HG02938 (cell line): Measurements from ENCODE around the gene WNT3A.

ENCODE experiments used
- ATAC-seq: cut with Tn5 transposase; IDR thresholded peaks from one replicate; pipeline ENCODE4 v1.9.1; 2021; ENCODE audit warnings: mild to moderate bottlenecking, moderate library complexity; ENCODE audit not compliant: unreplicated experiment

WNT3A gene

DNA sequence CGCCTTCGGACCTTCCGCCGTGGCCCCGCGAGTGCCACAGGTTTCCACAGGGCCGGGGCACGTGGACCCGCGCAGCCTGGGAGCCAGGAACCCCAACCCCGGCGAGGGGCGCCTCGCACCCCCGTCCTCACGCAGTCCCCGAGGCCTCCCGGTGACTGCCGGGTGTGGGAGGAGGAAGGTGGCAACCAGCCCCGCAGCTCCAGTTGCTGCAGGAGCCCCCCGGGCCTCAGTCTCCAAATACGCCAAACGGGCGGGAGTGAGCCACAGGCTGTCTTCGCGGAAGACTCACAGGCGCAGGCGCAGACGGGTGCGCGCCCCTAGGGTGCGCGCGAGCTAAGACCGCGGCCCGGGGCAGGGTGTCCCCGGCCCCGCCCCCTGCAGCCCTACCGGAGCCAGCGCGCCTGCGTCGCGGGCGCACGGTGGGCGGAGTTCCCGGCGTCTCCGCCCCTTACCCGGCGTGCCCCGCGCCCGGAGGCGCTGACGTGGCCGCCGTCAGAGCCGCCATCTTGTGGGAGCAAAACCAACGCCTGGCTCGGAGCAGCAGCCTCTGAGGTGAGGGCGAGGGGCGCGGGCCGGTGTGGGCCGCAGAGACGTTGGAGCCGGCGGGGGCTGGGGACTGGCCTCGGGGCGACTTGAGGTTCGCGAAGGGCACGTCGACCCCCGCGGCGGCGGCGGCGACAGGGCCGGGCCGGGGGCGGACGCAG lies 75.6 kb downstream of the WNT3A start, which contains the start of gene ARF1:
ARF1 (plus strand) TSS at position 495 of the 704 bp plus-strand sequence. CDS start 14,407 bp downstream, outside the sequence.
- ATAC-seq, result peak; percentile 66

DNA sequence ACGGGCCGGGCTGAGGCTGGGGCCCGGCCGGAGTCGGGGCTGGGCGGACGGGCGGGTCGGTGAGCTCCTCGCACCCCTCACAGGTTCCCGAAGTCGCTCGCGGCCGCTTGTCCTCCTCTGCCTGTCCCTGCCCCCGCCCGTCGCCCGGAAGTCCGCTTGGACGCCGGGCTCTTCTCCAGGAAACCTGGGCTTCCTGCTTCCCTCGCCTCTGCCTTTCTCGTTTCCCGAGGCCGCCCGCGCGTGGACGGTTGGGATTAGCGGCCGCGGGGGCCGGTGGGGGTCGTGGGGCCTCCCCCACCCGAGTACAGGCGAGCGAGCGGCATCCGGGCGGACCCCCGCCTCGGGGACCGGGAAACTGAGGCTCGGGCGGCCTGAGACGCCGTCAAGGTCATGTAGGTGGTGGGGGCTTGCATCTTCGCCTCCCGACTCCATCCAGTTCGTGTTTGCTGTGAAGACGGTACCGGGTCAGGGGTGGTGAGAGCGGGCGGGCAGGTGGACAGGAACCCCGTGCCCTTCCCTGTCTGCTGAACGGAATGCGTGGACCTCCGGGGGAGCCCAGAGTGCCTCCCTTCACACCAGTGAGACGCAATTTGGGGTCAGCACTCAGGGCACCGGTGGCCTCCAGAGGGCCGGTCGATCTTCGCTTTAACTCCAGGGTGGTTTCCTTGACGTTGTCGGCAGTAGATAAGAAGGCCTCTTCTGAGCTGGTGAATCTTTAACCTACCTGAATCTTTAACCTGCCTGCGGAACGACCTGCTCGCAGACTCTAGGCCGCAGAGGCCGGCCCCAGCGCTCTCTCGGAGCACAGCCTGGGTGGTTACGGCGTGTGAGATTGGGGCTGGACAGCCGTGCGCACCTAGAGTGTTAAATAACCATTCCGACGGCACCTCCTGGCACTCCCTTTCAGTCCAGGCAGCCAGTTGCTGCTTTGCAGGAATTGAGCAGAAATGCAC lies 76.4 kb downstream of the WNT3A start:
- peak; percentile 16 for ATAC-seq

DNA sequence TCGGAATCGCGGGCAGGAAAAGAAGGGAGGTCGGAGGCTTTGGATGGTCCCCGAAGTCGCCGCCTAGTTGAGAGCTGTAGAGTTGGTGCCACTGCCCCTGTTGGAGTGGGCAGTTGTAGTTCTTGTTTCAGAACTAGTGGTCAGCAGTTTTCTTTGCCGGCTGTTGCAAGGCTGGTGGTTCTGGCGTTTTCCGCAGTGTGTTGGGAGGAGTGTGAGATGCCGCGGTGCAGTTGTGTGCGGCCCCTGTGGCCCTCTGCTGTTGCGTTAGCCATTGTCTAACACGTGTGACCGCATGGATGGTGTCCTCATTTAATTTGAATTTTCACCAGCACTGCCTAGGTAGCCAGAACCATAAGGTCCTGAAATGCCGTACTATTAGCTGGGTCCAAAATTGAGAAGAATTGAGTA lies 77.1 kb downstream of the WNT3A start:
- no peak for ATAC-seq

DNA sequence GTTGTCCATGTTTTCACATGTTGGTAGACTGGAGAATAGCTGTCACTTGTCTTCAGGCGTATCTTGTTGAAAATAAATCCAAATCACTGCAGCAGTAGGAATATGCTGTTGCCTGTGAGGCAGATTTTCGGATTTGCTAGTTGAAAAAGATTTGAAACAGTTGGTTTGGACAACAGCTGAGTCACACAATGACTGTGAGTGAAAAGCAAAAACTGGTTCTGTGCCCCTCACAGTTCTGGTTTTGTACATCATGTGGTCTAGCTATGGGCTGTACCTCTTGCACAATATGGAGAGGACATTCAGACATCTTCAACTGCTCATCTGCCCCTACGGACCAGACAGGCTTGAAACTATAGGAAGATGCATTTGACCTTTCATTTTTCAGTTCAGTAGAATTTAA lies 77.5 kb downstream of the WNT3A start:
- no peak for ATAC-seq

DNA sequence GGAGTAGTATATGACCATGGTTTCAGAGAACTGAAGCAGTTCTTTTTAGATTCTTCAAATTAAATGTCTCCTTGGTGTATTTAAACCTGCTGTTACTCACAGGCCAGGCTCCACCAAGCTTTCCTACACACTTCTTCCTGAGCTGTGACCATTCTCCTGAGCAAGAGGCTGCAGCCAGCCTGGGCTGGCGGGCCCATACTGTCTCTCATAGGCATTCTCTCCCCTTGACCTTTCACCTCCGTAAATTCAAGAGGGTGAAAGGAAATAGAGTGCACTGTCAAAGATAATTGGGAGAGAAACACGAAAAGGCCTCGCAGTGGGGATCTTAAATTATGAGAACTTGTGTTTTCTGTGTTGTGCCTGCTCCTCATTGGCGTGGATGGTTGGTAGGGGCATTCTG lies 78.0 kb downstream of the WNT3A start:
- no peak for ATAC-seq

DNA sequence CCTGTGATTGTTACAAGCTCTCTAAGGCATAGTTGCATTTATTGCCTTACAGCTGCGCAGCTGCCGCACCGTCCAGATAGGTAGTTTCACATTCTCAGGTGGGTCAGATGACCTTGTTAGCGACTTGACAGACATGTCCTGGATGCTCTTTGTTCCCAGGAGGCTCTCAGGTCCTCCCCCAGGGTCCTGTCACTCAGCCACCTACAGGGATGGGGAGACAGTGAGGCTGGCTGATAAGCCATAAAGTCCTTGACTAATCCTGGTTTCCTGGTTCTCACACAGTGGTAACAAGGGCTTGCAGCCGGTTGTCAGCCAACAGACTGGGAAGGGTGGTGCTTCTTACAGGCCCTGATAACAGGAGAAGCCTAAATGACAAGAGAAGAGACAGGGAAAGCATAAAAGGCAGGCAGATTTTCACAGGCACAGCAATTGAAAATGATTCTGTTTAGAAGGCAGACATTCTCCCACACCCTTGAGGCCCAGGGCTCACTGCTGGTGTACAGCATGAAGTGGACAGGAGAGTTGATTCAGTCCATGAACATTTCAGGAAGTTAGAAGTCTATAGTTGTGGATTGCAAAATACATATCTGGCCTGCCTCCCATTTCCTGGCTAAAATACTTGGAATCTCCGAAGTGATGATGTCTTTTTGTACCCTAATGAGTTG lies 78.6 kb downstream of the WNT3A start:
- no peak for ATAC-seq

DNA sequence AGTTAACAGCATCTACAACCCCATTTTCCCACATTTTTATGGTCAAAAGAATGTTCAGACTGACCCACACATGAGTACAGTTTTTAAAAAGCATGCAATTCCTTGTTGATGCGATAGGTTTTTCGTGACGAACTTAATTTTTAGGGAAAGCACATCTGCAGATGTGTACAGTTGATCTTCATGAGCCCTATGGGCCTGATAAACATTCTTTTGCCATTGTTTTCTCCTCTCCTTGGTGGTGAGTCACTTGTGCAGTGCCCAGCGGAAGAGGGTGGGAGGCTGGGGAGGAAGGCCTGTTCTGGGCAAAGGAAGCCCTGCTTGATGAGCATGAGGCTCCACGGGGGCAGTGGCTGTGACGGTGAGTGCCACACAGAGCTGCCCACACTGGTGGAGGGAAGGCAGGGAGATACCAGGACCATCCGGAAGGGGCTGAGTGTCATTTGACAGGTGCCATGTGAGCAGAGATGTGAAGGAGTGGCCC lies 81.0 kb downstream of the WNT3A start:
- no peak for ATAC-seq

DNA sequence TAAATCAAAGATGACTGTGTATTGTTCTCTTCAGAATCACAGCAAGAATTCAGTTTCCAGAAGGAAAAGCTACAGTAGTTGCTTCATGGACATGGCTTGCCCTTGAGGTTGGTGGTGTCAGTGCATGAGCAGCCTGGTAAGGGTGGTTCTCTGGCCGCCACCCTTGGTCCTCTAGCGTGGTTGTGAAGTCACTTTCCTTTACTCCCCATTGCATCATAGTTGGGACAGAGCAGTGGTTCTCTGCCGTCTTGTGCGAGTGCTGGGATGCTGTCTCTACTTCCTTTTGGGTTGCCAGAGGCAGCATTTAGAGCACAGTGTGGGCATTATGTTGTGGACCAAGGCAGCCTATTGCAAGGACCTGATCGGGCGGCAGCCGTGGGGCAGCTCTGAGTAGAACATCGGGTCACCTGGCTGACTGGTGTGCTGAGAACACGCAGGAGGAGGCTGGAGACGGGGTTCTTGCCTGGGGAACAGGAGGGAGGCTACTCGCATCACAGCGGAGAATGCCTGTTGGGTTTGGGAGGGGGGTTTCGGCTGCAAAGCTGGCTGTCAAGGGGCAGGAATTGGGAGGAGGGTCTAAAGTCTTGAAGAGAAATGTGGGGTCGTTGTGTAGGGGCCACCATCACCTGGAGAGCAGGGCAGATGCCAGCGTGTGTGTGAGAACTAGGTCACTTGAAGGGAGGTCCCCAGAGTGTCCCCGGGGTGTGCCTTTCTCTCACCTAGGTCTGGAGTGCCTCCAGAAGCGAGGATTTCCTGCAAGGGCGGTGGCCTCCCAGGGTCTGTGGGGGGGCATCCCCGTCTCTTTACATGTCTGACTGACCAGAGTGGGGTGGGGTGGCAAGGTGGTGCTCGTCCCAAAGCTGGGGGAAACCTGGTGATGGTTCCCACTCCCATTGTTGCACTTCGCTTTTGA lies 82.0 kb downstream of the WNT3A start:
- no peak for ATAC-seq

DNA sequence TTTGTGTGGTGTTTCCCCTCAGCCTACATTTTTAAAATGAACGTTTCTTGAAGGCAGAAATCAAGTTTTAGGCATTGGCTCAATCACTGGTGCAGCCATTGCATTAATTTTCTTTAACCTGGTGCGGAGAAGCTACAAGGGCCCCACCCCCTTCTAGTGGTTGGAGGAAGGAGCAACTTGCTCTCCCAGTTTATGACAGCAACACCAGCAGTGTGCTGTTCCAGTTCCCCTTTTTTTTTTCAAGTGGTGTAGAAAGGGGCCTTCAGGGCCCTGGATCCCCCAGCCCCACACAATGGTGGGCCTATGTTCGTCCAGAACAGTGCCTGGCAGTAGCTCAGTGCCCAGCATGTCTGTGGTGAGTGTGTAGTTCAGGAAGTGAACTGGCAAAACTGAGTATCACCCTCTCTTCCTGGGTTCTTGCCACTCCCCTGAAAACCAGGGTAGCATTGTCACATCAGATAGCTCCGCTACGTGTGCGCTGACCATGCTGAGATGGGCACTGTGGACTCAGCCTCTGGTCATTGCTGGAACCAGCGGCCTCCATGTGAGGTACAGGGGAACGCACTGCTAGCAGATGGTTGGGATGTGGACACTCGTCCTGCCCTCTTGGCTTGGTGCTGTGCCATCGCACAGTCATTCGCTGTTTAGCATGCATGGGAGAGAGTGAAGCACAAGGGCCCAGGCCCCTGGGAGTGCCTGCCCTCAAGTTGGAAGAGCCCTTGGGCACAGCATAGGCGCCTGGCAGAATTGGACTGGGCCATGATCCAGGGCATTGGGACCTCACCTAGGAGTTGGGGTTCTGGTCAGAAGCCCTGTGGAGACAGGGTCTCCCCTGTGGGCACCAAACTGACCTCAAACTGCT lies 83.0 kb downstream of the WNT3A start:
- ATAC-seq, result no peak

DNA sequence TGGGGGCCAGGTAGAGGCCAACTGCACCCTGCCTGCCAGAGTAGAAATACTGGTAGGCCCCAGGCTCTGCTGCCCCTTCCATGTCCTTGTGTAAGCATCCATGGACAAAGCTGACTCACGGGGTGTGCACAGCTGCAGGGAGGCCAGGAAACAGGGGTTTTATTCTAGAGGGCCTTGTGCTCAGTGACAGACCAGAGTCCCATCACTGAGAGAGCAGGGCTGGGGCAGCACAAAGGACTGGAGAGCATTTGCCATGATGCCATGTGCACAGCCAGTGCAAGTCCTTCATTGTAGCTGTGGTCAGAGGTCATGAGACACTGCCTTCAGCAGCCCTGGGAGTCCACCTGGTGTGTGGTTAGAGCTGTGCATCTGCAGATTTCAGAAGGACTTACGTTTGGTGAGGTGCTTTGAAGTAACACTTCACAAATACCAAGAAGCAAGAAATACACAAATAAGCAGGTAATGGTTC lies 83.8 kb downstream of the WNT3A start:
- ATAC-seq, result no peak

DNA sequence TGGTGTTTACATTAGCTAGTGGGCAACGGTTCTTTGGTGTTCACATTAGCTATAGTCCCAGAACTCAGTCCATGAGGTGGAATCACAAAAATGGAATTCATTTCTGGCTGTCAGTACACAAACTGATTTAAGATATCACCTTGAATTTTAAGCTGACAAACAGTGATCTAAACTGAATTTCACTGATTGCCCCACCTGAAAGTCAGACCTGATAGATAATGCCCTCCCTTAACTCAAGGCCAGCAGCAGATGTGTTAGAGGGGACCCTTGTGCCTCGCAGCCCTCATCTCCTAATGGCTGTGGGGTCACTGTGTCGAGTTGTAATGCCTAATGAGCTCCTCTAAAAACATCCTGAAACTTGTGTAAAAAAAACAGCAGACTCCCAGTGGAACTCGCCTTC lies 84.3 kb downstream of the WNT3A start:
- no peak for ATAC-seq

DNA sequence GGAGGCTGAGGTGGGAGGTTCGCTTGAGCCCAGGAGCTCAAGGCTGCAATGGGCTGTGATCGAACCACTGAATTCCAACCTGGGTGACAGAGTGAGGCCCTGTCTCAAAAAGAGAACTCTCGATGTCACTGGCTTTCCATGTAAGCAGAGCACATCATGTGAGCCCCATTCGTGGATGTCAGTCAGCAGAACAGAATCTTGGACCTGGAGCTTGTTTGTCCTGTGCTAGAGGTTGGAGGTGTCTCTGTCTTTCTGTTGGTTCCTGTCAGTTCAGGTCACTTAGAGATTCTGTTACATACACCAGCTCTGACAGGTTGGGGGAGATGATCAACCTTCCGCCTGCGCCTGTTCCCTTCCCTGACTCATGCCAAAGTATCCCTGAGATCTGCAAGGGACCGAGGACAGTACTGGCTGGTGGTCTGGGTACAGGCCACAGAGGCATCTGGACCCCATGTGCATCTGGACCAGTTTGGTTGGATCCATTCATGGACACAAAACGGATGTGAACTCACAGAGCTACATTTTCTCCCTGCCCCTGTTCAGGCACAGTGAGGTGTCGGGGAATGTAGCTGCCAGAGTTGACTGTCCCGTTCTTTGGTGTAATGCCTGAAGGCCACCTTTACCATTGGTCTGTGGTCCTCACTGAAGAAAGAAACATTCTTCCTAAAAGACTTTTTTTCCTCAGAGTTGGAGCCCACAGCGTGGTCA lies 85.7 kb downstream of the WNT3A start:
- ATAC-seq, result no peak

DNA sequence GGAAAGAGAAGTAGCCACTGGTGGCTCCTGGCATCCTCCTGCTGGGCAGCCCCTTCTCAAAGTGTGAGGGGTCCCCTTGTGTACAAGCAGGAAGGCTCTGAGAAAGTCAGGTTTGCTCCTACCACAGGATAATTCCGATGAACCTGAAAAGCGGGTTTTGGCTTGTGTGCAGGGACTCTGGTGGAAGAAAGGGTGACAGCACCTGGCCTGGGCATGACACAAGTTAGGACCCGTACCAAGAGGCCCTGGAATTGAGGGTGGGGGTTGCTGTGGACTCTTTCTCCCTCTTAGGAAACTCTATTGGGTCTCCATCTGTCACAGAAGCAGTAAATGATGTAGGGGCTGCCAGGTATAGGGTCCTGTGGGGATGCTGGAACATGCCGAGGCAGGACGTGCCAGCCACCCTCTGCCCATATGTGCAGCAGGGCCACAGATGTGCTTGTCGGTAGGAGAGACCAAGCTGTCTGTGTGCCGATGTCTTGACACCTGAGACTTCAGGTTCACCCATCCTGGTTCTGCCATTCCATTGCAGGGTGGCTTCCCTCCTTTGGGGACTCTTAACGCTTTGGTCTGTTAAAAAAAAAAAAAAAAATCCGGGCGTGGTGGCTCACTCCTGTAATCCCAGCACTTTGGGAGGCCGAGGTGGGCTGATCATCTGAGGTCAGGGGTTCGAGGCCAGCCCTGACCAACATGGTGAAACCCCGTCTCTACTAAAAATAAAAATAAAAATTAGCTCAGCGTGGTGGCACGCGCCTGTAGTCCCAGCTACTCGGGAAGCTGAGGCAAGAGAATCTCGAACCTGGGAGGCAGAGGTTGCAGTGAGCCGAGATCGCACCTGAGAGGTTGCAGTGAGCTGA lies 86.5 kb downstream of the WNT3A start:
- no peak for ATAC-seq

DNA sequence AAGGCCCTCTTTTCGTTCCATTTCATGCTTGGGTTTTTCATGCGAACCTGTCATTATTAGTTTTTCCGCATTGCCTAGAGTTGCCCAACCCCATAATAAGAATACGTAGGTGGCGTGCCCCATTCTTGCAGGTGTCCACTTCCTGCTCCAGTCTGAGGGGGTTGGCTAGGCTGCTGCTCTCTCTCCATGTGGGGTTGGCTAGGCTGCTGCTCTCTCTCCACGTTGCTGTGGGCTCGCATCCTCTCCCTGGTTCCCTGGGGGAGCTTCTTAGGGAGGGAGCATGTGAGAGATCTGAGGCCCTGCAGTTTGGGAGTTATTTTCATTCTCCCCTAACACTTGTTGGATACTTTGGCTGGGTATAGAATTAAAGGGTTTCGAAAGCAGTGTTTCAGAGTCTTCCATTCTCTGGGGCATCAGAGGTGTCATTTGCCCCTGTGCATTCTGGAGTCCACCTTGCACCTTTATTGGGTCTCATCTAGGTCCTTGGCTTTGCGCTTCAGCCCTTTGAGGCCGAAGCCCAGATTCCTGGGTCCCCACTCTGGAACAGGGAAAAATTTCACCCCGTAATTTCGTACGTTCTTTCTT lies 87.7 kb downstream of the WNT3A start:
- ATAC-seq, result no peak

DNA sequence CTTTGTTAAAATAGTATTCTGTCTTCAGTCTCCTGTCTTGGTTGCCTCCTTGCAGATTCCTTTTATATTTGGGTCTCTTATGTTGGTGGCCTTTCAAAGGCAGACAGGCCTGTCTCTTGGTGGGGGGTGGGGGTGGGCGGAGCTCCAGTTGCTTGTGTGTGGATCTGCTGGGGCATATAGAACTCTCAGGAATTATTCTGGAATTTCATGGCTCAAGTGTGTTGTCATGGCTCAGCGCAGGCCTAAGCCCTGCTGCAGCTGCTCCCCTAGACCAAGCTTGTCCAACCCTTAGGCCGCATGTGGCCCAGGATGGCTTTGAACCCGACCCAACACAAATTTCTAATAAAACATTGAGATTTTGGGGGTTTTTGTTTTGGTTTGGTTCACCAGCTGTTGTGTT lies 88.4 kb downstream of the WNT3A start:
- no peak for ATAC-seq

DNA sequence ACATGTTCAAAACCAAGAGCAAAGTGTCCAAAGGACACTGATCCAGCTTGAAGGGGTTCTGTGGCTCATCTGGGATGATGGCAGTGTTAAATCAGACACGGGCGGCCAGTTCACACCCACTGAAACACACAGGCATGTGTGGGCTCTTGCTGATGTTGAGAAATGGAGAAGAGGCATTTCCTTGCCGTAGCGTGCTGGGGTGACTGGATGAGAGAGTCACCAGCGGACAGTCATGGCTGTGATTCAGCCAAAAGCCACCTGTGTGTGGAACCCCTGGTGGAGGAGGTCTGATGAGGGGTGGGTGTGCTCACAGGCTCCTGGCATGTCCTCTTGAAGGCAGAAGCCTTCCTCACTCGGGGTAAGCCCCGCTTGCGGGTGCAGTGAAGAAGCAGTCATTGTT lies 89.1 kb downstream of the WNT3A start:
- ATAC-seq, result no peak
